Endodermal cell (in vitro differentiated cells): ENCODE data around the gene PTPRK. TPM values are rescaled to one million over a fixed set of nuclear protein-coding genes. Genes with fewer than 3 reads are reported as not detected.

Experiments used
- DNase-seq: peaks from one replicate; pipeline ENCODE4 v3.0.0-alpha.2; 2017
- H3K27ac ChIP-seq: 2 replicates; pipeline ENCODE4 v1.5.1; 2013; ENCODE audit warnings: mild to moderate bottlenecking, low read depth, low read length, moderate library complexity
- H3K27me3 ChIP-seq: 2 replicates; pipeline ENCODE4 v1.6.1; 2013; ENCODE audit warnings: mild to moderate bottlenecking, low read length, moderate library complexity; ENCODE audit not compliant: insufficient read depth, control insufficient read depth, poor library complexity, severe bottlenecking
- H3K36me3 ChIP-seq: 2 replicates; pipeline ENCODE4 v1.7.0; 2013; ENCODE audit warnings: mild to moderate bottlenecking, low read length, moderate library complexity; ENCODE audit not compliant: control insufficient read depth, insufficient read depth
- H3K4me1 ChIP-seq: one replicate; pipeline ENCODE4 v1.7.0; 2013; ENCODE audit warnings: low read length; ENCODE audit not compliant: control insufficient read depth, insufficient read depth
- H3K4me3 ChIP-seq: 2 replicates; pipeline ENCODE4 v1.5.1; 2013; ENCODE audit warnings: mild to moderate bottlenecking, low read length, moderate library complexity
- H3K9ac ChIP-seq: 2 replicates; pipeline ENCODE4 v1.6.1; 2013; ENCODE audit warnings: mild to moderate bottlenecking, low read length, moderate library complexity; ENCODE audit not compliant: poor library complexity, severe bottlenecking; ENCODE audit errors: extremely low read depth
- H3K9me3 ChIP-seq: 2 replicates; pipeline ENCODE4 v1.6.1; 2013; ENCODE audit warnings: mild to moderate bottlenecking, low read length, moderate library complexity; ENCODE audit not compliant: control insufficient read depth
- H3K27ac Mint-ChIP-seq: 2 replicates; pipeline ENCODE4 v1.8.0; 2020; ENCODE audit warnings: mixed read lengths
- H3K27me3 Mint-ChIP-seq: 2 replicates; pipeline ENCODE4 v1.8.0; 2021; ENCODE audit warnings: mild to moderate bottlenecking, mixed read lengths; ENCODE audit not compliant: insufficient read depth
- H3K36me3 Mint-ChIP-seq: 2 replicates; pipeline ENCODE4 v1.8.0; 2020; ENCODE audit warnings: low read depth, mixed read lengths
- H3K4me1 Mint-ChIP-seq: 2 replicates; pipeline ENCODE4 v1.8.0; 2020; ENCODE audit warnings: mixed read lengths
- H3K4me3 Mint-ChIP-seq: 2 replicates; pipeline ENCODE4 v1.8.0; 2020; ENCODE audit warnings: mild to moderate bottlenecking, moderate library complexity, mixed read lengths
- H3K9me3 Mint-ChIP-seq: 2 replicates; pipeline ENCODE4 v1.8.0; 2020; ENCODE audit warnings: mild to moderate bottlenecking, mixed read lengths
- CTCF ChIP-seq: fragments of 200-600 bp; sonication (generic); conservative IDR thresholded peaks from 2 replicates; pipeline ENCODE4 v1.5.0; 2021; ENCODE audit warnings: antibody characterized with exemption, mild to moderate bottlenecking
- WGBS, 2 experiments: methylation state at CpG; one replicate each; pipeline versions ENCODE4 v1.1.5 to v1.1.7; 2013; ENCODE audit warnings: missing lambda C conversion rate in 2 of 2, mixed read lengths in 1 of 2; ENCODE audit not compliant: insufficient coverage in 1 of 2, insufficient read length in 1 of 2; 5-methylcytosine and 5-hydroxymethylcytosine counted together
- total RNA-seq, 2 donors: library from RNA; stranded (reverse); fragmentation: NEBNext Ultra II Directional in 1 of 2; extraction: Animal tissue kit (Norgen Biotek cat#: 25700) in 1 of 2; gene quantifications; 2 replicates in 1 of 2; 3 replicates in 1 of 2; pipeline ENCODE4 v1.2.1, GENCODE V29; 2021

Gene PTPRK
- total RNA-seq, 2 donors from 2014 or later, result 46.4 to 57.6 TPM

GRCh38 chr6:128479991-128480390 lies 40.4 kb downstream of the PTPRK start:
- Mint-ChIP-seq H3K9me3 (no peaks in the 10 kb centered on the region), H3K27me3 (no peaks in the 10 kb centered on the region), H3K27ac (no peak overlapping the region), H3K36me3 (no peaks in the 10 kb centered on the region), H3K4me3 (no peak overlapping the region), H3K4me1 (peaks cover 31% of the 10 kb centered on the region)
- Histone ChIP-seq H3K9me3 (no peaks in the 10 kb centered on the region), H3K36me3 (no peaks in the 10 kb centered on the region), H3K27me3 (no peaks in the 10 kb centered on the region), H3K4me3 (no peak overlapping the region), H3K9ac (no peak overlapping the region), H3K4me1 (peaks cover 9% of the 10 kb centered on the region), H3K27ac (no peak overlapping the region)
- WGBS, 2 experiments, result 89 to 92% methylated on average over 2 to 4 of the region's 4 CpGs
- TF ChIP-seq CTCF, result no peak
- no peak for DNase-seq

- 80 to 96% methylated on average over 1 to 2 of the region's 2 CpGs for WGBS, 2 experiments
- no peaks in the 10 kb centered on the region for H3K9me3 ChIP-seq
- H3K36me3 Mint-ChIP-seq, result no peaks in the 10 kb centered on the region
- H3K36me3 ChIP-seq, result no peaks in the 10 kb centered on the region
- H3K27me3 ChIP-seq, result no peaks in the 10 kb centered on the region
- H3K4me3 Mint-ChIP-seq, result no peak overlapping the region
- peaks cover 35% of the 10 kb centered on the region for H3K4me1 Mint-ChIP-seq
- H3K9ac ChIP-seq, result no peak overlapping the region
- no peak overlapping the region for H3K4me3 ChIP-seq
- H3K27me3 Mint-ChIP-seq, result no peaks in the 10 kb centered on the region
- no peaks in the 10 kb centered on the region for H3K9me3 Mint-ChIP-seq
- H3K27ac Mint-ChIP-seq, result no peak overlapping the region
- no peak for DNase-seq
- H3K27ac ChIP-seq, result no peak overlapping the region
- H3K4me1 ChIP-seq, result peaks cover 9% of the 10 kb centered on the region
- no peak for TF ChIP-seq CTCF
These were observed 41.2 kb downstream of the PTPRK start for GRCh38 chr6:128479048-128479666.

GRCh38 chr6:128478230-128479047 lies 42.0 kb downstream of the PTPRK start:
- Mint-ChIP-seq H3K4me1 (peaks cover 35% of the 10 kb centered on the region), H3K9me3 (no peaks in the 10 kb centered on the region), H3K36me3 (no peaks in the 10 kb centered on the region), H3K27ac (no peak overlapping the region), H3K27me3 (no peaks in the 10 kb centered on the region), H3K4me3 (no peak overlapping the region)
- no peak for TF ChIP-seq CTCF
- no peak overlapping the region for H3K27ac ChIP-seq
- WGBS, 2 experiments, result 96 to 100% methylated on average over 1 to 3 of the region's 3 CpGs
- H3K9ac ChIP-seq, result no peak overlapping the region
- no peaks in the 10 kb centered on the region for H3K27me3 ChIP-seq
- no peaks in the 10 kb centered on the region for H3K36me3 ChIP-seq
- DNase-seq, result no peak
- H3K9me3 ChIP-seq, result no peaks in the 10 kb centered on the region
- no peak overlapping the region for H3K4me3 ChIP-seq
- H3K4me1 ChIP-seq, result peaks cover 9% of the 10 kb centered on the region
